CD4-positive, alpha-beta T cell treated with Interleukin-12 subunit alpha and Interleukin-12 subunit beta, for 1 hour (primary cell): ENCODE results near the gene MIEF1.
A peak's percentile ranks its signal among the peaks of the same experiment; 100 is the strongest.

Experiments
- DNase-seq: peaks from one replicate; pipeline ENCODE4 v3.0.0-alpha.2; 2020

The MIEF1 gene

DNA sequence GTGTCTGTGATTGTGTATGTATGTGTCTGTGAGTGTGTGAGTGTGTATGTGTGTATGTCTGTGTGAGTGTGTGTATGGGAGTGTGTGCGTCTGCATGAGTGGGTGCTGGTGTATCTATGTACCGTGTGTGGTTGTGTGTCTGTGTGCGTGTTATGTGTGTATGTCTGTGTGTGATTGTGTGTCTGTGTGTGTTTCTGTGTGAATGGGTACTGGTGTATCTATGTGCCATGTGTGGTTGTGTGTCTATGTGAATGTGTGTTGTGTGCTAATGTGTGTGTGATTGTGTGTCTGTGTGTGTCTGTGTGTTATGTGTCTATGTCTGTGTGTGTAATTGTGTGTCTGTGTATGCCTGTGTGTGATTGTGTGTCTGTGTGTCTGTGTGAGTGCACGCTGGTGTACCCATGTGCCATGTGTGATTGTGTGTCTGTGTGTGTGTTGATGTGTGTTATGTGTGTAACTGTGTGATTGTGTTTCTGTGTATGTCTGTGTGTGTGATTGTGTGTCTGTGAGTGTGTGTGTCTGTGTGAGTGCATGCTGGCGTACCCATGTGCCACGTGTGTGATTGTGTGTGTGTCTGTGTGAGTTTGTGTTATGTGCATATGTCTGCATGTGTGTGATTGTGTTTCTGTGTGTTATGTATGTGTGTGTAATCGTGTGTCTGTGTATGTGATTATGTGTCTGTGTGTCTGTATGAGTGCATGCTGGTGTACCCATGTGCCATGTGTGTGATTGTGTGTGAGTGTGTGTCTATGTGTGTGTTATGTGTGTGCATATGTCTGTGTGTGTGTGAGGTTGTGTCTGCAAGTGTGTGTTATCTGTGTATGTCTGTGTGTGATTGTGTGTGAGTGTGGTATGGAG lies 61.7 kb downstream of the MIEF1 start:
- DNase-seq: no peak

DNA sequence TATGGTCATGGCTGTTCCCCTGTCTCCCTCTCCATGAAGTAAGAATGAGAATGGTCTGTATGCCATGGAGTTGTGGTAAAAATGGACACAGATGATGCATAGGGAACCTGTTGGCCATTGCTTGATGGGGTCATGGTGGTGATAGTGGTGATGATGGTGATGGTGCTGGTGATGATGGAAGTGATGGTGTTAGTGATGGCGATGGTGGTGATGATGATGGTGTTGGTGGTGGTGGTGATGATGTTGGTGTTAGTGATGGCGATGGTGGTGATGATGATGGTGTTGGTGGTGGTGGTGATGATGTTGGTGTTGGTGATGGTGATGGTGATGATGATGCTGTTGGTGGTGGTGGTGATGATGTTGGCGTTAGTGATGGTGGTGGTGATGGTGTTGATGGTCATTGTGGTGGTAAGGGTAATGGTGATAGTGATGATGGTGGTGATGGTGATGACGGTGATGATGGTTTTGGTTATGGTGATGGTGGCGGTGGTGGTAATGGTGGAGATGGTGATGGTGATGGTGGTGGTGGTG lies 63.4 kb downstream of the MIEF1 start:
- no peak for DNase-seq

DNA sequence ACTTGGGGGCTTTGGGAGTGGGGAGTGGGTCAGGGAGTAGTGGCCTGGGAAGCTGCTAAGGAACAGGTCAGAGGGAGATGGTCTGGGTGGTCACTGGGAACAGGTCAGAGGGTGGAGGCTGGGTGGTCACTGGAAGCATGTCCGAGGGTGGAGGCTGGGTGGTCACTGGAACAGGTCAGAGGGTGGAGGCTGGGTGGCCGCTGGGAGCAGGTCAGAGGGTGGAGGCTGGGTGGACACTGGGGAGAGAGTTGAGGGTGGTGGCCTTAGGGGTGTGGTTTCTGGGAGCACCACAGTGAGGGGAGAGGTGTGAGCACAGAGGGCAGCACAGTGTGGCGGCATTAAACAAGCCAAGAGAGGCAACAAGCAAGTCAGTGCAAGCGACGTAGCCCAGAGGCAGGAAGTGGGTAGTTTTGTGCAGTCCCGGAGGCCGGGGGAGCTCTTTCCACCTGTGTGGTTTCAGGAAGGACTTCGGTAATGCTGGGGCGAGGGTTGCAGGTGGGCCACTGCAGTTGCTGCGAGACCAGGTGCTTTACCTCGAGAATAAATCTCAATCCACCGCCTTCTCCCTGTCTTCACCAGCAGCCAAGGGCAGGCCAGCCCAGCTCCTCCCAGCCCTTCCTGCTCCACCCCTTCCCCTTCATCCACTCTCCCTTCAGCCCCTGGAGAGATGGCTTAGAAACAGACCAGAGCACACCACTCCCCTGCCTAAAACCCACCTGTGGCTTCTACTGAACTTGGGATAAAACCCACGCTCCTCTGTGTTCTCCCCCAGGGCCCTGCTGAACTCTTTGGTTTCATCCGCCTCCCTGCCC lies 65.3 kb downstream of the MIEF1 start:
- peak; percentile 50 for DNase-seq
